Head of caudate nucleus (tissue), 42 donors: ENCODE measurements around the gene TNIP1.

Experiments
- DNase-seq, 42 donors: peaks; one replicate each; pipeline versions ENCODE4 v3.0.0 to v3.0.0-alpha.2; 2020 to 2021; ENCODE audit warnings: mixed read lengths in 7 of 42
- intact Hi-C: fragments of 100-400 bp; cut with DNase I; formaldehyde crosslinking; loops from one replicate; pipeline ENCODE4 v1.15.0; 2022

The TNIP1 gene

DNA sequence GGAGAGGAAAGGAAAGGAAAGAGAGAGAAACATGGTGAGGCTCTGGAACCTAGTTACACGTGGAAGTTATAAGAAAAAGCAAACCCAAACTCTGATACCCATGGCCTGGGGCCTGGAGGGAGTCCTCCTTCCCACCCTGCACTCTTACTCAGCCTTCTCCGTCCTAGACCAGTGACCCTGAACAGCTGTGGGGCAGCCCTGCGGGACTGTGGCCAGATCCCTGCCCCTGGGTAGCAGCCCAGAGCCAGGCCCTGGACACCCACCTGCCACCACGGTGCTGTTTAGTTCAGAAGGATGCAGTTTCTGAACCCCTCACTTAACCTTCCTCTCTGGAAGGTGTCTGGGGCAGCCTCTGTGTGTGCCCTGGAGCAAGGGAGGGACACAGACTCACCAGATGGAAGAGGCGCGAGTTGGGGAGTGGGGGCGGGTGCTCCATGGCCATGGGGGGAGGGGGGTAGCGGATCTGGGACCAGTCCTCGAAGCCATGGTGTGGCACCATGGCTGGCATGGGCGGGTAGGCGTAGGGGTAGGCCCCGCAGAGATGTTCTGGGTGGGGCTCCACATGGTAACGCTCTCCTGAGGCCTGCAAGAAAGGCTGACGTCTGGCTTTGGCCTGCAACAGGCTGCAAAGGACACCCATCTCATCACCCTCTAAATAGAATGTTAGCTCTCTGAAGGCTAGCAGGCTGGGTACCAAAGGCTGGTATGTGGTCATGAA is 47.5 kb downstream of the TNIP1 start:
- intact Hi-C loops, result no loop called here
- no peak for DNase-seq

DNA sequence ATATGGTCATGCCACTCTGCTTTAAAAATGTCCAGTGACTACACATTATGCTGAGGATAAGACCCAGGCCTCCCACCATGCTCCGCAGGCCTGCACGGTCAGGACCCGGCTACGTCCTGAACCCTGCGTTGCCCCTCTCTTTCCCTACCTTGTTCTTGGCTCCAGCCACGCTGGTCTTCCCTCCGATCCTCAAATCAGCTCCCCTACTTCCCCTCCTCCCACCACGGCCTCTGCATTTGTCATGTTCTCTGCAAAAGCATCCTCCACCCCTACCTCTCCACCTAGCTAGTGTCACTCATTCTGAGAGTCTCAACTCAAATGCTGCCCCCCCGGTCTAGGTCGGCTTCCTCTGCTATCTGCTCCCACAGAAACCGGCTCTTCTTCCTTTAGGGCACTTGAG is 49.3 kb downstream of the TNIP1 start:
- intact Hi-C loops, result no loop called here
- DNase-seq, result peak in 20 of 42 donors; percentile 19 to 80 (median 48)

GRCh38 chr5:151030379-151030778 is 50.5 kb downstream of the TNIP1 start:
- intact Hi-C loops, result no loop called here
- no peak for DNase-seq

DNA sequence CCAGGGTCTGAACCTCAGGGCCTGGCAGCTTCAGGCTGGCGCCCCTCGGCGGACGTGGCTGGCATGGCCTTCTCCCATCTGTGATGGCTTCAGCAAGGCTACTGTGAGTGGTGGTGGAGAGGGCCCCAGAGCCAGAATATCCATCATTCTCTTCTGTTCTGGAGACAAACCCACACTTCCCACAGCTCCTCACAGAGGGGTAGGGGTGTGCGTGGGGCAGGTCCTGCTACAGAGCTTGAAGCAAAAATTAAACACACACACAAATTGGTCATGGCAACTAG is 50.8 kb downstream of the TNIP1 start:
- DNase-seq, result no peak
- intact Hi-C loops, result no loop called here

DNA sequence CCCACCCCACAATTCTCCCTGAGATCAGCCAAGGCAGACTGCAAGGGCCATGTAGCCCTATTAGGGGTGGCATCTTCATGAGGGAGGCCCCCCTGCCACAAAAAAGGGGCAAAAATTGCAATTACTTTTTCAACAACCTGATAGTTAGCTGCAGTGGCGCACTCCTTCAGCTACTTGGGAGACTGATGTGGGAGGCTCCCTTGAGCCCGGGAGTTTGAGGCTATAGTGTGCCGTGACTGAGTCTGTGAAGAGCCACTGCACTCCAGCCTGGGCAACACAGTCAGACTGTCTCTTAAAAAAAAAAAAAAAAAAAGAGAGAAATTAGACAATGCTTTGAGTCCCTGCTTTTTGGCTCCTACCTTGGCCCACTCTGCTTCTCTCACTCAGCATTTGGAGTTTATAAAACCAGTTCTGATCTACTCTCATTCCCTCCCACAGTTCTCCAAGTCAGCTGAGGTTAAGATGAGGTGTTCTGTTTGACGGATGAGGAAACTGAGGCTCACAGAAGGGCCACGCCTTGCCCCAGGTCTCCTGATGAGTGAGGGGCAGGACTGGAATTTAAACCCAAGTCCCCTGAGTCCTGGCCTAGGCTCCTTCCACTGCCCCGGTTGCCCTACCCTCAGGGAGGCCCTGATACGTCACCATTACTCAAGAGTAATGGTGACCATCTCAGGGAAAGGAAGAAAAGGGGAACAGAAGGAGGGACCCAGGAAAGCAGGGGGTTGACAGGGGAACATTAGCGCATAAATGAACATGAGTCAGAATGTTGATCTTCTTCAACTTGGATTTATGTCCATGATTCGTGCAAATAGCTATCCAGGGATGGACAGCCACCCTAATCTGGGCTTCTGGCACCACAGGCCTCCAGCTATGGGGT is 51.4 kb downstream of the TNIP1 start:
- no peak for DNase-seq

GRCh38 chr5:151028717-151029116 is 52.1 kb downstream of the TNIP1 start:
- DNase-seq, result no peak
- intact Hi-C loops, result no loop called here

More for the DNA sequence above, 51.4 kb downstream of the TNIP1 start:
- intact Hi-C loops, result no loop called here

GRCh38 chr5:151027961-151028479 is 52.8 kb downstream of the TNIP1 start:
- intact Hi-C loops, result no loop called here
- DNase-seq, result no peak

- DNase-seq, result no peak
- intact Hi-C loops, result no loop called here
Observed at GRCh38 chr5:151026679-151027078, 54.2 kb downstream of the TNIP1 start.

DNA sequence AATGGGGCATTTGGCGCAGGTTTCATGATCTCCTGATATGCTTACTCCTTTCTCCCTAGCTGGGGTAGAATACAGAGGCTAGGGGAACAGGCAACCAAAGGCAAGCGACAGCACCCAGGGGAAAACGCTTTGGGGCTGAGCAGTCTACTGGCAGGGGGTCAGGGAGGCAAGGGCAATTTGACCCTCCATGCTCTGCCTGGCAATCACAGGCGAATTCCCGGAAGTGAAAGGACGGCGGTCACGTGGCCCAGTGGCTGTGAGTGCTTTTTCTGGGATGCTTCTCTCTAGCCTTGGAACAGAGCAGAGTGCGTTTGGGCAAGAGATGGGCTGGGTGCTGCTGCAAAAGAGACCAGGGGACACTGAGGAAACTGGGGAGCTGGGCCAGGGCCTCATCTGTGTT is 54.7 kb downstream of the TNIP1 start:
- DNase-seq, result no peak

DNA sequence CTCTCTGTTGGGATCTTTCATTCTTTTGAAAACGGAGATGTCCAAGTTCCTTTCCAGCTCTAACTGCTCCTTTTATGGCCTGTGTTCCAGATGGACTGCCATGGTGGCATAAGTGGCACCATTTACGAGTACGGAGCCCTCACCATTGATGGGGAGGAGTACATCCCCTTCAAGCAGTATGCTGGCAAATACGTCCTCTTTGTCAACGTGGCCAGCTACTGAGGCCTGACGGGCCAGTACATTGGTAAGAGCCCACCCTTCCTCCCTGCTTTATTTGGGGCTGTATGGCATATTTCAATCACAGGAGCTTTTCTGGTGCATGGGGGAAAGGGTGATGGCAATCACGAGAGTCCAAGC is 55.6 kb downstream of the TNIP1 start:
- DNase-seq, result no peak

More for the DNA sequence above, 54.7 kb downstream of the TNIP1 start:
- intact Hi-C loops, result no loop called here

DNA sequence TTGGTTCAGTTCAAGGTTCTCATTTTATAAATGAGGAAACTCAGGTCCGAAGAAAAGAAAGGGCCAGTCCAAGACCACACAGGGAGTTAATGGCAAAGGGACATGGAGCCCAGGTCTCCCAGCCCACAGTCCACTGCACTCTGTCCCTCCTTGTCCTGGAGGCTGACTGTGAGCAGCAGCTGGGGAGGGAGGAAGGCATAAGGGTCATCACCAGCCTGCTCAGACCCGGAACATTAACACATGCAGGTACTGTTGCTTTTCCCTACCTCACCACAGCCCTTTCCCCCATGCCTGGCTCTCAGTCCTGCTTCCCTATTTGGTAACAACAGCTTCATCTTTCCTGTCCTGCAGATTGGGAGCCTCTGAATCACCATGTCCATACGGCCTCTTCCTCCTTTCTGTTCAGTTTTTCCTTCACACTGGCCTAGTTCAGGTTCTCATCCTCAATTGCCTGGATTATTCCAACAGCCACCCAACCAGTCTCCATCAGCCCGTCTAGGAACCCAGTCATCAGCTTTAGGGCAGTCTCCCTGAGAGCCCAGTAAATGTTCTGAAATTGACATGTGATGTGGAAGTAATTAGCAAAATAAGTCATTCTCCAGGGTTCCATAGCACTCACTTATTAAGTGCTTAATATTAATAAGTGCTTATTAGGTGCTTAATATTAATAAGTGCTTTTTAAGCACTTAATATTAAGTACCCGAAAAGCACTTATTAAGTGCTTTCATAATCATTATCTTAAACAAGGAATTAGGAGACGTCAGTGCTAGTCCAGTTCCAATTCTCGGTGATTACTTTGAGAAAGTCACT is 56.2 kb downstream of the TNIP1 start:
- DNase-seq, result no peak
- intact Hi-C loops, result no loop called here

More for the DNA sequence above, 55.6 kb downstream of the TNIP1 start:
- intact Hi-C loops, result no loop called here

DNA sequence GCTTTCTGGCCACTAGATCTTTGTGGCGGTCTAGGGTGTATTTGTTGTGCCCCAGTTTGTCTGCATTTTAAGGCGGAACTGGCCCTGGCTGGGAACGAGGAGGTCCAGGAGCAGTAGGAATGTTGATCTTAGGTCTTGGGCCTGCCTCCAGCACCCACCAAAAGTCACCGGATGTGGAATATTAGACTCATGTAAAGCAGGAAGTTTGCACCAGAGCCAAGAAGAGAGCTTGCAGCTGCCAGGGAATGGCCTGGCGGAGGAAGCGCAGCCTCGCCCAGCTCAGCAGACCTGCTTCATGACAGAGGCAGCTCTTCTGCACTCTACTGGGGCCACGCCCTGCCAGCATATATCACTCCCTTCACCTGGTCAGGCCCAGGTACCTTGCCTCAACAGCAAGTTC is 57.2 kb downstream of the TNIP1 start:
- no peak for DNase-seq
- intact Hi-C loops, result no loop called here

GRCh38 chr5:151023047-151023615 is 57.7 kb downstream of the TNIP1 start:
- intact Hi-C loops, result no loop called here
- no peak for DNase-seq

DNA sequence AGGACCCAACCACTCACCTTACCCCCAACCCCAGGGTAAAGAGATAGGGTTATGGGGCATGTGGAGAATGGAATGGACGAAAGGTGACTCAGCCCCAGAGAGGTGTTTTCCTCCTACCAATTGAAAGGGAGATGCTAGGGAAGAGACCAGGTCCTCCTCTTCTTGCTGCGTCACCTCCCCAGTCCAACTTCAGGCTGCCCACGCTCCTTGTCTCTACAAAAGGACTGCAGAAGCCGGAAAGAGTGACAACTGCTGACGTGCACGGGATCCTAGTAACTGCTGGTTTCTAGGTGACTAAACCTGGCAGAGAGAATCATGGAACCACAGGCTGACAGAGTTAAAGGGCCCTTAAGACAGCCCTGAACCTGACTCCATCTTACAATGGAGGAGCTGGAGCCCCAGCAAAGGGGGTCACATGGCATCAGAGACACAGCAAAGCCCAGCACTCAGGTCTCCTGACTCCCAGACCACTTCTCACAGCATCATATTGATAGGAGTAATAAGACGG is 58.3 kb downstream of the TNIP1 start:
- peak; percentile 30 to 93 (median 72) for DNase-seq
- intact Hi-C loops, result no loop called here

DNA sequence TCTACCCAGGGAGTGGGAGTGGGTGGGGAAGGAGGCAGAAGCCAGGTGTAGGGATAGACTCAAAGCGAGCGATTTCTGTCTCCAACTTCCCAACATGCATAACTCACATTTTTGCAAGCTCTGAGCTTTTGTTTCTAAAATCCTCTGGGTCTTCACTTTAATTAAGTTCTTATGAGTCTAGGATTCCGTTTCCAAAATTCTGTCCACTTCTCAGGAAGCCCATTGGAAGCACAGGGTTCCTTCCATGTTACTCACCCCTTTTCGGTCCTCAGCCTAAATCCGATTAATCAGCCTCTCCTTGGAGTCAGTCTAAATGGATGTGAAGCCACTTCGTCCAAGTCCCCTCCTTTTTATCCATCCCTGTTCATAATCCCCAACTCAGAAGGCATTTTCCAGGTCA is 59.1 kb downstream of the TNIP1 start:
- intact Hi-C loops, result no loop called here
- no peak for DNase-seq

GRCh38 chr5:151020304-151021110 is 60.3 kb downstream of the TNIP1 start, which contains the start of gene GPX3:
Gene GPX3, plus strand, starts transcription at chr5:151020591. Its CDS starts 64 bp downstream, at chr5:151020655.
- DNase-seq, result peak; percentile 62 to 91 (median 80)
- intact Hi-C loops, result no loop called here

DNA sequence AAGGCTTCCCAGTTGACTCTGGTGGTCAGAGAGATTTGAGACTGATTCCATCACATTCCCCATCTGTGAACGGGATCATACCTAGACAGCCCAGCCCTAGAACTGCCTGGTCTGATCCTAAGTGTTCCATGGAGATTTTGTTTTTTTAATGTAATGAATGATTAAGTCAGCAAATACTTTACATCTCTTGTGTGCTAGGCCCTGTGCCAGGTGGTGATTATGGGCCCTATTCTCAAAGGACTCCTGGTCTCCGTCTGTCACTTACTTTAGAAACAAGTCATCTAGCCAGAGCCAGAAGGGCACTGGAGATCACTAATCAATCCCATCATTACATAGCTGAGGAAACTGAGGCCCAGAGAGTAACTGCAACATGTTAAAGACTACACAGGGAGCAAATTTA is 61.5 kb downstream of the TNIP1 start:
- DNase-seq, result no peak
- intact Hi-C loops, result no loop called here

- DNase-seq, result no peak
- intact Hi-C loops, result no loop called here
Observed at GRCh38 chr5:151018846-151019245, 62.0 kb downstream of the TNIP1 start.
